SK-N-SH treated with all-trans-retinoic acid at 6 μM for 48 hours (cell line): Measurements from ENCODE around the gene NAPB.

ENCODE experiments used
- ARNTL ChIP-seq: fragments of 450-650 bp; formaldehyde crosslinking; IDR thresholded peaks from 2 replicates; pipeline ENCODE4 v1.5.0; 2020; ENCODE audit warnings: low read depth, mild to moderate bottlenecking, moderate library complexity, borderline replicate concordance
- OSR1 ChIP-seq: fragments of 250-450 bp; sonication (Bioruptor Pico); IDR thresholded peaks from 2 replicates; pipeline ENCODE4 v1.8.0; 2022; ENCODE audit warnings: moderate library complexity, mild to moderate bottlenecking, inconsistent platforms
- TOX ChIP-seq: fragments of 250-450 bp; sonication (Bioruptor Pico); IDR thresholded peaks from 2 replicates; pipeline ENCODE4 v1.8.0; 2021; ENCODE audit warnings: mild to moderate bottlenecking, moderate library complexity, borderline replicate concordance
- TF ChIP-seq, protein P1 (sequence below): fragments of 250-450 bp; sonication (Bioruptor Pico); IDR thresholded peaks from 2 replicates; pipeline ENCODE4 v1.5.1; 2021; ENCODE audit warnings: mild to moderate bottlenecking, moderate library complexity

DNA sequence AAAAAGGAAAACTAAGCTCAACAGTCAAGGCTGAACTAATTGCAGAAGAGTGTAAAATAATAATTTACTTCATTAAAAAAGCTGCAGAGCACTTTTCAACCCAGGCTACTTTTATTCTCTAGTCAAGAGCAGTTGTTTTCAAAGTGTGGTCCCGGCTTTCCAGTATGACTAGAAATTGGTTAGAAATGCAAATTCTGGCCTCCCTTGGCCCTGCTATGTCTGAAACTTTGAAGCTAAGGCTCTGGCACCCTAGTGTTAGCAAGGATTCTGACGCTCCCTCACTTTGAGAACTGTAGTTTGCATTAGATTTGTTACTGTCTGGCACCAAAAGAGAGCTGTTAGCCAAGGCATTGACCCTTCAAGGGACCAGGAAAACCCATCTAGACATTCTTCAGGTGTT, 80.2 kb downstream of the NAPB start:
- TF ChIP-seq, protein P1, sequence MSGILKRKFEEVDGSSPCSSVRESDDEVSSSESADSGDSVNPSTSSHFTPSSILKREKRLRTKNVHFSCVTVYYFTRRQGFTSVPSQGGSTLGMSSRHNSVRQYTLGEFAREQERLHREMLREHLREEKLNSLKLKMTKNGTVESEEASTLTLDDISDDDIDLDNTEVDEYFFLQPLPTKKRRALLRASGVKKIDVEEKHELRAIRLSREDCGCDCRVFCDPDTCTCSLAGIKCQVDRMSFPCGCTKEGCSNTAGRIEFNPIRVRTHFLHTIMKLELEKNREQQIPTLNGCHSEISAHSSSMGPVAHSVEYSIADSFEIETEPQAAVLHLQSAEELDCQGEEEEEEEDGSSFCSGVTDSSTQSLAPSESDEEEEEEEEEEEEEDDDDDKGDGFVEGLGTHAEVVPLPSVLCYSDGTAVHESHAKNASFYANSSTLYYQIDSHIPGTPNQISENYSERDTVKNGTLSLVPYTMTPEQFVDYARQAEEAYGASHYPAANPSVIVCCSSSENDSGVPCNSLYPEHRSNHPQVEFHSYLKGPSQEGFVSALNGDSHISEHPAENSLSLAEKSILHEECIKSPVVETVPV, result no peak
- TF ChIP-seq ARNTL (CRISPR knock-in tag) (no peak), OSR1 (CRISPR knock-in tag) (no peak), TOX (no peak)
